Measurements from ENCODE around the gene CIBAR2.

The CIBAR2 gene

GRCh38 chr16:85128079-85128837, 16.0 kb upstream of the CIBAR2 start:
- CTCF ChIA-PET: interaction anchor here (0.7 to 6.8 kb wide), 2 partner anchors 13 to 458 kb away, joined by 3 to 38 read pairs; no protein-coding TSS in a partner anchor
- no peak overlapping the region for H3K4me3 ChIP-seq (ENCODE audit: low read depth, low read length)
- no peak overlapping the region for H3K27ac ChIP-seq (ENCODE audit: extremely low read depth, low read depth, low read length)
- no peaks in the 10 kb centered on the region for H3K36me3 ChIP-seq (ENCODE audit: control insufficient read depth in 2 of 2, insufficient read depth in 1 of 2, low read length in 2 of 2)
- H3K4me1 ChIP-seq (ENCODE audit: control insufficient read depth, insufficient read depth, low read length): peaks cover 4% of the 10 kb centered on the region
- H3K9me3 ChIP-seq (ENCODE audit: control insufficient read depth, insufficient read depth, low read depth, low read length): no peaks in the 10 kb centered on the region
- TF ChIP-seq IKZF3 (tag by site-specific recombination; IDR thresholded peaks at IDR 0.05): no peak
- no peak for TF ChIP-seq PRDM6 (tag by site-specific recombination; IDR thresholded peaks at IDR 0.05)
- no peak for TF ChIP-seq OSR2 (tag by site-specific recombination; IDR thresholded peaks at IDR 0.05)
- no peak for TF ChIP-seq RBAK (tag by site-specific recombination; IDR thresholded peaks at IDR 0.05)
- no peak for TF ChIP-seq PRDM2 (tag by site-specific recombination; IDR thresholded peaks at IDR 0.05; ENCODE audit: borderline replicate concordance)
- TF ChIP-seq MZF1 (tag by site-specific recombination; IDR thresholded peaks at IDR 0.05; ENCODE audit: borderline replicate concordance): no peak
- TF ChIP-seq KLF1 (tag by site-specific recombination; IDR thresholded peaks at IDR 0.05): no peak
- no peak for TF ChIP-seq ZNF707 (tag by site-specific recombination; IDR thresholded peaks at IDR 0.05)
- no peak for TF ChIP-seq ZNF239 (tag by site-specific recombination; IDR thresholded peaks at IDR 0.05)
- POLR2A ChIA-PET: no interaction called here

- H3K27ac ChIP-seq (ENCODE audit: extremely low read depth, low read depth, low read length): no peak overlapping the region
- no peak overlapping the region for H3K4me3 ChIP-seq (ENCODE audit: low read depth, low read length)
- TF ChIP-seq ZNF580 (tag by site-specific recombination; IDR thresholded peaks at IDR 0.05): peak; percentile 73
- no peak for TF ChIP-seq ZBTB1 (tag by site-specific recombination; IDR thresholded peaks at IDR 0.05)
- TF ChIP-seq ZBTB11 (tag by site-specific recombination; conservative IDR thresholded peaks at IDR 0.05; ENCODE audit: low read depth): 0 out of 2 replicates have a peak, but pooled peaks have one; percentile 7
- peak; percentile 94 for TF ChIP-seq ZNF16 (tag by site-specific recombination; IDR thresholded peaks at IDR 0.05; ENCODE audit: low read depth)
- TF ChIP-seq GLIS1 (tag by site-specific recombination; IDR thresholded peaks at IDR 0.05): 0 out of 2 replicates have a peak, but pooled peaks have one; percentile 6
- no peaks in the 10 kb centered on the region for H3K9me3 ChIP-seq (ENCODE audit: control insufficient read depth, insufficient read depth, low read depth, low read length)
- POLR2A ChIA-PET: interaction anchor here (0.6 kb wide), 2 partner anchors 486 to 1109 kb away, joined by 4 to 5 read pairs; partner anchors contain the start of gene GSE1
- no peaks in the 10 kb centered on the region for H3K36me3 ChIP-seq (ENCODE audit: control insufficient read depth in 2 of 2, insufficient read depth in 1 of 2, low read length in 2 of 2)
- CTCF ChIA-PET: interaction anchor here (0.6 to 6.8 kb wide), 4 partner anchors 12 to 115 kb away, joined by 3 to 38 read pairs (median 4); no protein-coding TSS in a partner anchor
- H3K4me1 ChIP-seq (ENCODE audit: control insufficient read depth, insufficient read depth, low read length): peaks cover 4% of the 10 kb centered on the region
These were observed 15.1 kb upstream of the CIBAR2 start for GRCh38 chr16:85127379-85127723.
